Osteocyte (in vitro differentiated cells): Measurements from ENCODE around the gene MYL5. TPM values are rescaled to one million over a fixed set of nuclear protein-coding genes. Genes with fewer than 3 reads are reported as not detected.

Source experiments
- DNase-seq: peaks from one replicate; pipeline ENCODE4 v3.0.0; 2021; ENCODE audit warnings: mixed read lengths; ENCODE audit not compliant: unreplicated experiment; ENCODE audit errors: extremely low spot score
- H3K27ac Mint-ChIP-seq: one replicate; pipeline ENCODE4 v1.8.0; 2021; ENCODE audit warnings: mild to moderate bottlenecking, mixed read lengths; ENCODE audit not compliant: unreplicated experiment
- H3K27me3 Mint-ChIP-seq: one replicate; pipeline ENCODE4 v1.8.0; 2021; ENCODE audit warnings: mixed read lengths; ENCODE audit not compliant: unreplicated experiment
- H3K36me3 Mint-ChIP-seq: one replicate; pipeline ENCODE4 v1.8.0; 2021; ENCODE audit warnings: mixed read lengths; ENCODE audit not compliant: unreplicated experiment
- H3K4me1 Mint-ChIP-seq: one replicate; pipeline ENCODE4 v1.8.0; 2021; ENCODE audit warnings: mixed read lengths; ENCODE audit not compliant: unreplicated experiment
- H3K4me3 Mint-ChIP-seq: one replicate; pipeline ENCODE4 v1.8.0; 2021; ENCODE audit warnings: mild to moderate bottlenecking, moderate library complexity, mixed read lengths; ENCODE audit not compliant: unreplicated experiment
- H3K9me3 Mint-ChIP-seq: one replicate; pipeline ENCODE4 v1.8.0; 2021; ENCODE audit warnings: mixed read lengths; ENCODE audit not compliant: unreplicated experiment
- CTCF ChIP-seq: fragments of 200-600 bp; sonication (generic); IDR thresholded peaks from 2 replicates; pipeline ENCODE4 v1.5.0; 2021; ENCODE audit warnings: antibody characterized with exemption, mild to moderate bottlenecking, moderate library complexity
- total RNA-seq: library from RNA; stranded (reverse); gene quantifications from 2 replicates; pipeline ENCODE4 v1.2.1, GENCODE V29; 2021

The MYL5 gene
- total RNA-seq, 1 donor from 2014 or later, result 32.2 TPM

GRCh38 chr4:718460-718859, 44.1 kb downstream of the MYL5 start:
- DNase-seq, result no peak
- Mint-ChIP-seq H3K27me3 (no peaks in the 10 kb centered on the region), H3K36me3 (peaks cover 8% of the 10 kb centered on the region), H3K9me3 (no peaks in the 10 kb centered on the region), H3K4me3 (no peak overlapping the region), H3K4me1 (peaks cover 46% of the 10 kb centered on the region), H3K27ac (no peak overlapping the region)
- TF ChIP-seq CTCF, result no peak

GRCh38 chr4:720111-720860, 45.9 kb downstream of the MYL5 start:
- Mint-ChIP-seq H3K27me3 (no peaks in the 10 kb centered on the region), H3K4me3 (no peak overlapping the region), H3K36me3 (peaks cover 8% of the 10 kb centered on the region), H3K4me1 (peaks cover 43% of the 10 kb centered on the region), H3K27ac (peak overlapping the region; percentile 90), H3K9me3 (no peaks in the 10 kb centered on the region)
- TF ChIP-seq CTCF, result no peak
- DNase-seq, result no peak

GRCh38 chr4:721261-722168, 47.2 kb downstream of the MYL5 start:
- no peaks in the 10 kb centered on the region for H3K27me3 Mint-ChIP-seq
- peak overlapping the region; percentile 54 for H3K4me3 Mint-ChIP-seq
- peak overlapping the region; percentile 90 for H3K27ac Mint-ChIP-seq
- peaks cover 46% of the 10 kb centered on the region for H3K4me1 Mint-ChIP-seq
- no peak for TF ChIP-seq CTCF
- DNase-seq, result peak; percentile 91
- H3K9me3 Mint-ChIP-seq, result no peaks in the 10 kb centered on the region
- H3K36me3 Mint-ChIP-seq, result peaks cover 8% of the 10 kb centered on the region

- Mint-ChIP-seq H3K27me3 (no peaks in the 10 kb centered on the region), H3K4me3 (no peak overlapping the region), H3K4me1 (peaks cover 50% of the 10 kb centered on the region), H3K27ac (peak overlapping the region; percentile 90), H3K9me3 (no peaks in the 10 kb centered on the region), H3K36me3 (peaks cover 11% of the 10 kb centered on the region)
- DNase-seq, result no peak
- TF ChIP-seq CTCF, result no peak
These were observed 47.9 kb downstream of the MYL5 start for GRCh38 chr4:722169-722725.
